Ecto neural progenitor cell (in vitro differentiated cells): Measurements from ENCODE around the gene TENT4A.
"Not testable (repeated sequence)": the region's sequence is repeated elsewhere in the genome, so short reads cannot be mapped to it uniquely, and the experiment has no call there.

Source experiments
- DNase-seq: peaks from one replicate; pipeline ENCODE4 v3.0.0-alpha.2; 2018; ENCODE audit warnings: low spot score

TENT4A gene

DNA sequence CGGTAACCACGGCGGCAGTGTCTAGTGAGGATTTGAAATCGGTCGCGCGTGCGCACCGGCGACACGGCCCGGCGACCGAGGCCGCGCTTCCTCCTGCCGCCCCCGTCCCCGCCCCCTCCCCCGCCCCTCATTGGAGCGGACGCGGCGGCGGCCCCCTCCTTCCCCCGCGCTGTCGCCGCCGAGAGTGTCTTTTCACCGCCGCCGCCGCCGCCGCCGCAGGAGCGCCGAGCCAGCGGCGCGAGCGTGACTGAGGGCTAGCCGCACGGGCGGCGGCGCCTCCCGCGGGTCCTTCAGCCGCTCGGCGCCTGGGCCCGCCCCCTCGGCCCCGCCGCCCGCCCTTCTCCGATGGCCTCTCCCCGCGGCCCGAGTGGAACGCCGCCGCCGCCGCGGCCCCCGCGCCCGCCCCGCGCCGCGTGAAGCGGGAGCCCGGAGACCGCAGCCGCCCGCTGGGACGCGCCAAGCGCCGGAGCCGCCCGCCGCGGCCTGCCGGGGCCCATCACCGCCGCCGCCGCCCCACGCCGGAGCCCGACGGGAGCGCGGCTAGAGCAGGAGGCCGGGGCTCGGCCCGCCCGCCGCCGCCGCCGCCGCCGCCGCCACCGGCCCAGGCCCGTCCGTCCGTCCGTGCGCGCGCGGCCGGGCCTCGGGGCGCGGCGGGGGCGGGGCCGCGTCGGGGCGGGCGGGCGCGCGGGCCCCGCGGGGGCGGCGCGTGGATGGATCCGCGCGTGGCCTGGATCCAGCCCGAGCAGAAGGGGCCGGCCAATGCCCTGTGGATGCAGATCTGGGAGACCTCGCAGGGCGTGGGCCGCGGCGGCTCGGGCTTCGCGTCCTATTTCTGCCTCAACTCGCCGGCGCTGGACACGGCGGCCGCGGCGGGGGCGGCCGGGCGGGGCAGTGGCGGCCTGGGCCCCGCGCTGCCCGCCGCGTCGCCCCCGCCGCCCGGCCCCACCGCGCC is at the start of gene TENT4A:
TSS of gene TENT4A (plus strand) at position 159 of the 952 bp plus-strand sequence. CDS start at position 711, 552 bp downstream.
- DNase-seq, result no peak

DNA sequence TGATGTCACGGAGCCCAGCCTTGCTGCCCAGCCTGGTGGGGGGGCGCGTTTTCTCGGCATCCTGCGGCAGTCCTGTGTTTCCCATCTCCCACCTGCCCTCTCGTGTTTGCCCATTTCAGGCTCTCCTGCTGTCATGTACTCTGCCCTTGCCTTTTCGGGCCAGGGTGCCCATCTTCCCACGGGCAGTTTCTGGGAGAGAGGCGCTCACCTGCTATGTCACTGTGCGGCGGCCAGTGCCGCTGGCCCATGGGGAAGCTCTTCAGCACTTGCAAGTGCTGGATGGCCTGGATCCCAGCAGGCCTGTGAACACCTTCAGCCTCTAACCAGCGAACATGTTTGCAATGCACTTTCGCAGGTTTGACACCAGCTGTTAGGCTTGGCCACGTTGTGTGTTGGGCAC is 46.5 kb upstream of the TENT4A start:
- no peak for DNase-seq

DNA sequence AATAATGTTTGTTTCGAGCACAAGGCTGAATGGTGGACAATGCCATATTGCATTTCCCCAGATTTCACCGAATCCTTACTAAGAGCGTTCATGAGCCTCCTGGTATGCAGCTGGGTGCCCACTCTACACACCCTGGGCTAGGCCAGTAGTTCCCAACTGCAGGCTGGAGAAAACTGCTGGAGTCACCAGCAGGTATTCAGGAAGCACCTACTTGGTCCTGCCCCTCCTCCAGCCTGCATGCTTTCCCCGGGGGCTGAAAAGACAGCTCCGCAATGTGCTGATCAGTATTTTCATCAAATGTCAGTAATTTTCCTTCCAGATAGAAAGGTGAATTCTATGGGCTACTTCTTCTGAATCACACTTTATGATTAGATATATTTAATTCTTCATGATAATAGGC is 45.6 kb upstream of the TENT4A start:
- no peak for DNase-seq

DNA sequence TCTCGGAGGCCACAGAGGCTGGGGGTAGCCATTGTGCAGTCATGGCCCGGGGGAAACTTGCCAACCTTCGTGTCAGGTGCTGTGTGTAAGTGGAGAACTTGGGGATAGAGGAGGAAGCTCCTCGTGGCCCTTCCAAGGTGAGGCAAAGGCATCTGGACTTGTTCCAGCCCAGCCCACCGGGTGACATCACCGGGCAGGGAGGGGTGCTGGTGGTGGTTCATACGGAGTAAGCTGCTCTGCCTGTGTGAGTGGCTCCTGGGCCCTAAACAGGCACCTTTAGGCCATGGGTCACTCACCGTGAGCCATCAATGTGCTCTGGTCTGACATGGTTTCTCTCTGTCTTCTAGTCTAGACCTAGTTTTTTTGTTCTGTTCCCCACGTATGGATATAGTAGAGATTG is 44.5 kb upstream of the TENT4A start:
- not testable (repeated sequence) for DNase-seq

GRCh38 chr5:6673031-6673430 is 40.2 kb upstream of the TENT4A start:
- no peak for DNase-seq

DNA sequence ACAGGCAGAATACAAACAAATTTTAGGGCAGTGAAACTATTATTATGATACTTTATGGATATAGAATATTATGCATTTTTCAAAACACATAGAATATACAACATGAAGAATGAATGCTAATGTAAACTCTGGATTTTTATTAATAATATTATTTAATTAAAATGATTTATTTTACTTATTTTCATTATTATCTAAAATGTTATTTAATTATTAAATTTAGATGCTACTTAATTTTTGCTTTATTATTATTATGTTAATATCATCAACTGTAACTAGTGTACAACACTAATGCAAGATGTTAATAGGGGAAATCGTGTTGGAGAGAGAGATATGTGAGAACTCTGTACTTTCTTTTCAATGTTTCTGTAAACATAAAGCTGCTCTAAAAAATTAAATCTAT is 39.3 kb upstream of the TENT4A start:
- DNase-seq, result no peak

- no peak for DNase-seq
Observed at GRCh38 chr5:6674421-6674820, 38.8 kb upstream of the TENT4A start.

DNA sequence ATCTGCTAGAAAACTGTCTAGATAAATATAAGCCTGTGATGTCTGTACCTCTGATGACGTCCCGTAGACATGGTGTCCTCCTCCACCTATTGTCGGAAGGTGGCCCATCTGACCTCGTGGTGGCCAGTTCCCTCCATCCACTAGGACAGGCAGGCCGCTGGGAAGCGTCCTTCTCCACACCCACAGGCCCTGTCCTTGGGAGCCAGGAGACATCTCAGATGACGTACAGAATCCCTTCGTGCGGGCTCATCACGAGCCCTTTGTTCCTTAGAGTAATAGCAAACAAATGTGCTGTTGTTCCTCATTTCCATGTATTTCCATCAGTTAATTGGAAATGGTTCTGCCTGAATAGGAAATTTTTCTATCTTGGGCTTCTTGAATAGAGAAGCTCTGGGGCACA is 38.3 kb upstream of the TENT4A start:
- DNase-seq, result no peak

DNA sequence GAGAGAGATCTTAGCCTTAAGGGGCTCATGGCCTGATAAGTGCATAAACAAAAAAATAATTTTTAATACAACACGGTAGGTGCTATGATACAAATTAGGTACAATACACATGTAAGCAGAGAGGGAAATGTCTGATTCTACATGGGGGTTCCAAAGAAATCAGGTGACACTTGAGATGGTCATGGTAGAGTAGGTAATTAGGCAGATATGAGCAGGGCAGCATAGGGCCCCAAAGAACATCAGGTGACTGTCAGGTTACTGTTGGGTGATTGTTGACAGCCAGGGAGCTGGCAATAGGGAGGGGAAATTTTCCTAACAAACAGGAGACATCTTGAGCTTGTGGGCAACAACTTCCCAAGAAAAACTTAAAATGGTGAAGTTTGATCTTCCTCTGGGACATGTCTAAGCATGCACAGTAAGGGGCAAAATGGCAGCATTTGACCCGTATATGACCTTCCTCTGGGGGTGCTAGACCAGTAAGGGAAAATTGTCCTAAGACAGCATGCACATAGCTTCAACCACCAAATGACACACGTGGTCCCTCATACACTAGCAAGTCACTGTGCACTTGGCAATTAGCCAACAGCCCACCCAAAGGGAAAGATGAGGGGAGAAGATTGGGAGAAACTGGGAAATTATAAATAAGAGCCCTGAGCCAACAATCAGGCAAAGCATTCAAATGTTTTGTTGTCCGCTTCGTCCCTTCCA is 37.3 kb upstream of the TENT4A start:
- DNase-seq, result no peak

DNA sequence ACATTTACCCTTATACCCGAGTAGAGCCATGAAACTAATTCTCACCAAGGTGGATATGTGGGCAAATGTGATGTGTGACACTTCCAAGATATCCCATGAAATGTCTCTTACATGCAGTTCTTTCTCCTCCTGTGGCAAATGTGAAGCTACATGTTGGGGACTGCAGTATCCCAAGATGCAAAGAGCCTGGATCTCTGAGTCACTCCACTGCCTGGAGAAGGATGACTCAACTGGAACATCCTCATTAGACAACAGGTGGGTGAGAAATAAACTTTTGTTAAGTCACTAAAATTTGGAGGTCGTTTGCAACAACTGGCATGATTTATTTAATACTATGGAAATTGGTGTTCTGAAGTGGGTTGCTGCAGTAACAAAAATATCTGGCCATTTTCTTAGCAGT is 36.5 kb upstream of the TENT4A start:
- no peak for DNase-seq

DNA sequence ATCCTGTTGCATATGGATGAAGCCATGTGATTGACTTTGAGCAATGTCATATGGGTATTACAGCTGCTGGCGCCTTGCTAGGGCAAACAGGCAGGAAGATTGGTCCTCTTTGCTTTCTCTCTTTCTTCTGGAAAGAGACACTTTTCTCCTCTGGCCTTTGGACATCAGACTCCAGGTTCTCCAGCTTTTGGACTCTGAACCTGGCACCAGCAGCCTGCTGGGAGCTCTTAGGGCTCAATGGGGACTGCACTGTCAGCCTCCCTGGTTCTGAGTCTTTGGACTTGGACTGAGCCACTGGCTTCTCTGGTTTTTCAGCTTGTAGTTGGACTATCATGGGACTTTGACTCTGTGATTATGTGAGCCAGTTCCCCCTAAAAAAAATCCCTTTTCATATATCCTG is 34.8 kb upstream of the TENT4A start:
- DNase-seq, result no peak

- DNase-seq, result no peak
Observed at GRCh38 chr5:6680922-6681321, 32.3 kb upstream of the TENT4A start.

DNA sequence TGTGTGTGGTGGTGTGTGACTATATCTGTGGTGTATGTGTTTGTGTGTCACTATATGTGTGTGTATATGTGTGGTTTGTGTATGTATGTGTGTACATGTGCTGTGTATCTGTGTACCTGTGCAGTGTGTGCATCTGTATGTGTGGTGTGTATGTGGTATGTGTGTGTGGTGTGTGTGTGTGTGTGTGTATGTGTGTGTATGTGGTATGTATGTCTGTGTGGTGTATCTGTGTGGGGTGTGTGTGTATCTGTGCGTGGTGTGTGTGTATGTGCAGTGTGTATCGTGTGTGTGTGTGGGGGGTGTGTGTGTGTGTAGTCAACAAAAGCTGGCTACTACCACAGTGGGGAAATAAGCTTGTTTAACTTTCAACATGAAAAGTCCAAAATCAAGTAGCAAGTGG is 31.6 kb upstream of the TENT4A start:
- DNase-seq, result no peak

- no peak for DNase-seq
Observed at GRCh38 chr5:6682239-6682638, 31.0 kb upstream of the TENT4A start.

GRCh38 chr5:6683241-6683640 is 30.0 kb upstream of the TENT4A start:
- no peak for DNase-seq

DNA sequence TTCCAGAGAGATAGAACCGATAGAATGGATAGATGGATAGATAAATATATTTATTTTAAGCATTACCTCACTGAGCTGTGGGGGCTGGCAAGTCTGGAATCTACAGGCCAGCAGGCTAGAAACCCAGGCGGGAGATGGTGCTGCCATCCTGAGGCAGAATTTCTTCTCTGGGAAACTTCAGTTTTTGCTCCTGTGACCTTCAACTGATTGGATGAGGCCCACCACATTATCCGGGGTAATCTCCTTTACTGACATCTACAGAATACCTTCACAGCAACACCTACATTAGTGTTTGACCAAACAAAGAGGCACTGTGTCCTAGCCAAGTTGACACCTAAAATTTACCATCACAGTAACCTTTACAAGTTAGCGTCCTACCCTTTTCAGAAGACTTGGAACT is 29.2 kb upstream of the TENT4A start:
- no peak for DNase-seq

DNA sequence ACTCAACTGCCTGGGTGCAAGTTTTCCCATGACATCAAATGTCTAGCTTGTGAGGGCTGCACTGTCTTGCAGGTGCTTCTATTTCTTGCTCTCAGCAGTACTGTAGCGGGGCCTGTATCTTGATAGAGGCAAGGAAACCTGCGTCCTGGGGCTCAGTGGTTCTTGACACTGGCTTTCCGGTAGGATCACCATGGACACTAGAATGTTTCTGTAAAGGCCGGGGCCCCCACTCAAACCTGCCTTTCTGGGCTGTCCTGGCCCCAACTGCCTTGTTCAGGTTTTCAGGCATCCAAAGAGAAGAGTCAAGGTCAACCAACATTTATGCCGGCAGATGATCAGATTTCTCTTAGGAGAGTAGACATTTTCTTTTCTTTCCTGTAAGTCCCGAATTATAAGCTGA is 26.7 kb upstream of the TENT4A start:
- no peak for DNase-seq

DNA sequence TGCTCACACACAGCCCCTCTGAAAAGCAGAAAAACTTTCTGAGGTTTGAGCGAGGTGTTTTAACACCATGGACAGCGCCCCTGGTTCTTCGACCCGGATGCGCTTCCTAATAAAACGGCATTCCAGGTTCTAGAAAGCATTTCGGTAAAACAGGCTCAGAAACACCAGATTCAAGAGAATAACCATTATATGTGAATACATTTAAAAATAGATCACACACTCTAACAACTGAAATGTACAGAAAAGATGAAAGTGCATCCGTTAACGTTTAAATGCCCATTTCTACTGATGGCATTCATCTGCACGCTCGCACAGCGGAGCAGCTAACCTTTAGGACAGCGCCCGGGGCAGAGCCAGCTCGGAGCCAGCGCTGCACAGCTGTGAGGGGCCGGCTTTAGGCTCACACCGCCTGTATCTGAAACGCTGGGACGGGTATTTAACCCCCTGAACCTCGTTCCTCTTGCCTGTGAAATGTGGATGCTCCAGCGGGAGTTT is 26.3 kb upstream of the TENT4A start:
- DNase-seq, result peak; percentile 77

GRCh38 chr5:6687505-6687904 is 25.7 kb upstream of the TENT4A start:
- DNase-seq, result no peak

DNA sequence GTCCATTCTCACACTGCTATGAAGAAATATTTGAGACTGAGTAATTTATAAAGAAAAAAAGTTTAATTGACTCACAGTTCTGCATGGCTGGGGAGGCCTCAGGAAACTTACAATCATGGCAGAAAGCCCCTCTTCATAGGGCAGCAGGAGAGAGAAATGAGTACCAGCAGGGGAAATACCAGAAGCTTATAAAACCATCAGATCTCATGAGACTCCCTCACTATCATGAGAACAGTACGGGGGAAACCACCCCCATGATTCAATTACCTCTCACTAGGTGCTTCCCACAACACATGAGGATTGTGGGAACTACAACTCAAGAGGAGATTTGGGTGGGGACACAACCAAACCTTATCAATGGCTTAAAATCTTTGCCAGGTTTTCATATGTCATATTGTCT is 20.3 kb upstream of the TENT4A start:
- DNase-seq, result no peak

DNA sequence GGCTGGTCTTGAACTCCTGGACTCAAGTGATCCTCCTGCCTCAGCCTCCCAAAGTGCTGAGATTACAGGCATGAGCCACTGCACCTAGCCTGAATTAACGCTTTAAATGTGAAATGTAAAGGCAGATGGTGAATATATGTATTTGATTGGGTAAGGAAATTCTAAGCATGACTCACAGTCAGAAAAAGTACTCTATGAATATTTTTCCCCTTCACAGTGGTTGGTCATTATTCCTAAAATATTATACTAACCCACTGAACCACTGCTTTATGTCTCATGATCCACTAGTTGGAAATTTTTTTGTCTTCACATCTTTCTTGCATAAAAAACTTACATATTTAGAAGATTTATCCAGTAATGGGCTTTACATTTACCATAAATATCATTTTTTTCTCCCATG is 14.5 kb upstream of the TENT4A start:
- DNase-seq, result no peak

GRCh38 chr5:6699357-6699756 is 13.9 kb upstream of the TENT4A start:
- DNase-seq, result no peak

- no peak for DNase-seq
Observed at GRCh38 chr5:6700074-6700684, 13.1 kb upstream of the TENT4A start.
